DMS 273 treated with DMSO at 0.1 percent for 48 hours (cell line): ENCODE results near the gene TEAD1.

Experiments used
- DNase-seq: peaks from one replicate; lab custom pipeline; 2025; lab: John Stamatoyannopoulos, UW

TEAD1 gene

GRCh38 chr11:12789054-12789453, 114.8 kb downstream of the TEAD1 start:
- DNase-seq = no peak

- peak; percentile 79 for DNase-seq
Observed at GRCh38 chr11:12789596-12790215, 115.5 kb downstream of the TEAD1 start.

- DNase-seq = no peak
Observed at GRCh38 chr11:12790861-12791616, 116.8 kb downstream of the TEAD1 start.

- DNase-seq = no peak
Observed at GRCh38 chr11:12792018-12792417, 117.8 kb downstream of the TEAD1 start.

GRCh38 chr11:12792590-12792989, 118.4 kb downstream of the TEAD1 start:
- DNase-seq = no peak

- DNase-seq = no peak
Observed at GRCh38 chr11:12793065-12793464, 118.8 kb downstream of the TEAD1 start.

- no peak for DNase-seq
Observed at GRCh38 chr11:12793506-12793905, 119.3 kb downstream of the TEAD1 start.

GRCh38 chr11:12794576-12795230, 120.5 kb downstream of the TEAD1 start:
- DNase-seq = no peak

- DNase-seq = no peak
Observed at GRCh38 chr11:12797996-12798395, 123.8 kb downstream of the TEAD1 start.

GRCh38 chr11:12798609-12799011, 124.4 kb downstream of the TEAD1 start:
- no peak for DNase-seq

GRCh38 chr11:12799334-12799835, 125.2 kb downstream of the TEAD1 start:
- DNase-seq = no peak

GRCh38 chr11:12800032-12800671, 125.9 kb downstream of the TEAD1 start:
- peak; percentile 65 for DNase-seq

- DNase-seq = no peak
Observed at GRCh38 chr11:12800871-12801270, 126.7 kb downstream of the TEAD1 start.

GRCh38 chr11:12801976-12802375, 127.8 kb downstream of the TEAD1 start:
- no peak for DNase-seq

- peak; percentile 17 for DNase-seq
Observed at GRCh38 chr11:12802418-12803085, 128.3 kb downstream of the TEAD1 start.

- no peak for DNase-seq
Observed at GRCh38 chr11:12803086-12803826, 129.0 kb downstream of the TEAD1 start.

GRCh38 chr11:12806113-12806512, 131.9 kb downstream of the TEAD1 start:
- DNase-seq = peak; percentile 45

GRCh38 chr11:12807621-12808020, 133.4 kb downstream of the TEAD1 start:
- DNase-seq = no peak

GRCh38 chr11:12808519-12808918, 134.3 kb downstream of the TEAD1 start:
- no peak for DNase-seq

GRCh38 chr11:12809364-12809763, 135.1 kb downstream of the TEAD1 start:
- no peak for DNase-seq
